SK-N-SH (cell line): ENCODE measurements around the gene MMS19. TPM values are rescaled to one million over a fixed set of nuclear protein-coding genes. Genes with fewer than 3 reads are reported as not detected.

Experiments
- CTCF ChIA-PET: fragments of 300-600, 350-600 bp; formaldehyde crosslinking; extraction: SDS; loops from one replicate; lab custom pipeline; 2021; lab: Yijun Ruan, JAX
- POLR2A ChIA-PET: fragments of 350-600 bp; sonication (Branson Sonifier 250); formaldehyde crosslinking; extraction: SDS; loops from one replicate; lab custom pipeline; 2020; ENCODE audit warnings: antibody characterized with exemption, inconsistent platforms; lab: Yijun Ruan, JAX
- DNase-seq: peaks from one replicate; pipeline ENCODE4 v3.0.0; 2012
- H2AFZ ChIP-seq: fragments of 200-600 bp; sonication (generic); 2 replicates; pipeline ENCODE4 v1.8.1; 2016; ENCODE audit warnings: antibody characterized with exemption, mild to moderate bottlenecking, low read depth
- H3F3A ChIP-seq: fragments of 200-600 bp; sonication (generic); replicated peaks from 2 replicates; pipeline ENCODE3; 2016; ENCODE audit warnings: antibody characterized with exemption, mild to moderate bottlenecking; ENCODE audit not compliant: insufficient read depth
- H3K27ac ChIP-seq, 2 experiments: fragments of 200-500 bp in 1 of 2; fragments of 200-600 bp in 1 of 2; sonication (Bioruptor generic) in 1 of 2; sonication (generic), shearing (Covaris generic) in 1 of 2; 2 replicates each; pipeline versions ENCODE4 v1.5.1 to v1.6.1; 2014 to 2016; ENCODE audit warnings: low read depth in 2 of 2, inconsistent platforms in 1 of 2, low read length in 1 of 2, mild to moderate bottlenecking in 1 of 2, mixed read lengths in 1 of 2
- H3K27me3 ChIP-seq: fragments of 200-600 bp; sonication (generic), shearing (Covaris generic); 2 replicates; pipeline ENCODE4 v1.6.1; 2016; ENCODE audit warnings: mixed run types; ENCODE audit not compliant: insufficient read depth
- H3K36me3 ChIP-seq, 2 experiments: fragments of 200-500 bp in 1 of 2; fragments of 200-600 bp in 1 of 2; sonication (Bioruptor generic) in 1 of 2; sonication (generic) in 1 of 2; replicated peaks in 1 of 2; 2 replicates each; pipeline versions ENCODE3 to v1.5.1; 2014 to 2016; ENCODE audit warnings: low read length in 1 of 2, mild to moderate bottlenecking in 1 of 2; ENCODE audit not compliant: insufficient read depth in 2 of 2, control insufficient read depth in 1 of 2
- H3K4me1 ChIP-seq, 2 experiments: fragments of 200-500 bp in 1 of 2; fragments of 200-600 bp in 1 of 2; sonication (Bioruptor generic) in 1 of 2; sonication (generic), shearing (Covaris generic) in 1 of 2; 2 replicates each; pipeline versions ENCODE4 v1.5.1 to v1.6.1; 2014 to 2016; ENCODE audit warnings: low read depth in 1 of 2, low read length in 1 of 2, mixed run types in 1 of 2; ENCODE audit not compliant: insufficient read depth in 2 of 2, control insufficient read depth in 1 of 2
- H3K4me2 ChIP-seq: fragments of 200-600 bp; sonication (generic), shearing (Covaris generic); 2 replicates; pipeline ENCODE4 v1.6.1; 2017; ENCODE audit warnings: mixed run types
- H3K4me3 ChIP-seq, 2 experiments: fragments of 200-500 bp in 1 of 2; fragments of 200-600 bp in 1 of 2; sonication (Bioruptor generic) in 1 of 2; sonication (generic), shearing (Covaris generic) in 1 of 2; 2 replicates each; pipeline versions ENCODE4 v1.5.1 to v1.8.1; 2014 to 2016; ENCODE audit warnings: low read depth in 2 of 2, inconsistent platforms in 1 of 2, low read length in 1 of 2, mild to moderate bottlenecking in 1 of 2, mixed read lengths in 1 of 2, moderate library complexity in 1 of 2
- H3K79me2 ChIP-seq: fragments of 200-600 bp; sonication (generic); 2 replicates; pipeline ENCODE4 v1.8.1; 2017; ENCODE audit warnings: mild to moderate bottlenecking; ENCODE audit not compliant: insufficient read depth
- H3K9ac ChIP-seq: fragments of 200-600 bp; sonication (generic); 2 replicates; pipeline ENCODE4 v1.6.1; 2017; ENCODE audit warnings: mixed run types
- H3K9me2 ChIP-seq: fragments of 200-600 bp; sonication (generic); 2 replicates; pipeline ENCODE4 v1.6.1; 2017; ENCODE audit warnings: mixed run types
- H3K9me3 ChIP-seq: fragments of 200-600 bp; sonication (generic); 2 replicates; pipeline ENCODE4 v1.6.1; 2017; ENCODE audit warnings: mixed run types, mild to moderate bottlenecking, moderate library complexity
- H4K20me1 ChIP-seq: fragments of 200-600 bp; sonication (generic); 2 replicates; pipeline ENCODE4 v1.6.1; 2017; ENCODE audit warnings: mild to moderate bottlenecking, mixed run types; ENCODE audit not compliant: insufficient read depth
- CHD2 ChIP-seq: fragments of 150-350 bp; IDR thresholded peaks from 2 replicates; pipeline ENCODE4 v1.6.1; 2018; ENCODE audit warnings: low read length; ENCODE audit not compliant: partially characterized antibody
- CTCF ChIP-seq: fragments of 200-600 bp; sonication (generic); IDR thresholded peaks from 2 replicates; pipeline ENCODE4 v1.6.1; 2017; ENCODE audit warnings: antibody characterized with exemption, mild to moderate bottlenecking, moderate library complexity
- ELF1 ChIP-seq: IDR thresholded peaks from 2 replicates; pipeline ENCODE4 v1.4.0; 2012
- FOXM1 ChIP-seq: IDR thresholded peaks from 2 replicates; pipeline ENCODE4 v1.4.0; 2012; ENCODE audit warnings: low read depth, mild to moderate bottlenecking
- MAX ChIP-seq: IDR thresholded peaks from 2 replicates; pipeline ENCODE4 v1.4.0; 2012; ENCODE audit warnings: low read depth
- NFIC ChIP-seq: IDR thresholded peaks from 2 replicates; pipeline ENCODE4 v1.4.0; 2012; ENCODE audit warnings: borderline replicate concordance
- PBX3 ChIP-seq: IDR thresholded peaks from 2 replicates; pipeline ENCODE4; 2012
- REST ChIP-seq: IDR thresholded peaks from 2 replicates; pipeline ENCODE4 v1.6.1; 2012; ENCODE audit warnings: mild to moderate bottlenecking, low read depth, low read length, moderate library complexity
- TCF12 ChIP-seq: IDR thresholded peaks from 2 replicates; pipeline ENCODE4 v1.4.0; 2012
- ZBTB33 ChIP-seq: IDR thresholded peaks from 2 replicates; pipeline ENCODE4 v1.4.0; 2012; ENCODE audit warnings: low read depth, borderline replicate concordance
- WGBS: methylation state at CpG from one replicate; pipeline ENCODE4 v1.1.6; 2017; ENCODE audit warnings: low lambda C conversion rate; 5-methylcytosine and 5-hydroxymethylcytosine counted together
- polyA plus RNA-seq, 3 experiments: library from polyadenylated mRNA; depleted of rRNA; stranded (reverse); fragments of >200 nt; gene quantifications; 2 replicates each; pipeline ENCODE4 v1.2.3, GENCODE V29; 2012

Gene MMS19
- polyA plus RNA-seq, 1 of the 3 experiments (the other 2 are of a cell fraction), result 56.9 TPM

- Histone ChIP-seq H3K4me2 (no peak overlapping the region; the same call in 1 of the 2 replicates), H2AFZ (no peak overlapping the region), H3K9me2 (no peaks in the 10 kb centered on the region), H3K27me3 (no peaks in the 10 kb centered on the region), H3K4me3 (no peak overlapping the region), H3K9me3 (no peaks in the 10 kb centered on the region), H3K79me2 (peaks cover 64% of the 10 kb centered on the region), H3K9ac (no peak overlapping the region), H3K4me1 (peaks cover 16 to 48% of the 10 kb centered on the region in 2 experiments; a peak in 3 of 4 replicates), H3K27ac (peak overlapping the region; percentile 23 to 100; a peak in 3 of 4 replicates), H4K20me1 (no peaks in the 10 kb centered on the region)
- WGBS, result 90% methylated on average over 4 of the region's 6 CpGs
- POLR2A ChIA-PET, result interaction anchor here (0.7 kb wide), 1 partner anchor 145 kb away, joined by 5 read pairs; no protein-coding TSS in a partner anchor
- no peak for TF ChIP-seq REST
- peak; percentile 20; the same call in 1 of the 2 replicates for TF ChIP-seq CTCF
- TF ChIP-seq ELF1, result no peak
- TF ChIP-seq, all 33 proteins: peak for 1
- Histone ChIP-seq H3F3A (peaks cover 31% of the 10 kb centered on the region), H3K36me3 (no peaks in the 10 kb centered on the region)
- CTCF ChIA-PET, result interaction anchor here (1.2 to 8.6 kb wide), 2 partner anchors 12 to 77 kb away, joined by 3 to 61 read pairs; no protein-coding TSS in a partner anchor
- DNase-seq, result no peak
Observed at GRCh38 chr10:97539523-97540200, 41.4 kb upstream of the MMS19 start.

GRCh38 chr10:97538839-97539238 lies 40.6 kb upstream of the MMS19 start:
- Histone ChIP-seq H3K27me3 (no peaks in the 10 kb centered on the region), H4K20me1 (no peaks in the 10 kb centered on the region), H3K9me2 (no peaks in the 10 kb centered on the region), H3K4me3 (no peak overlapping the region), H2AFZ (no peak overlapping the region), H3K27ac (peak overlapping the region; percentile 67 to 100), H3K4me1 (peaks cover 16 to 47% of the 10 kb centered on the region in 2 experiments; a peak in 3 of 4 replicates), H3K9ac (no peak overlapping the region; the same call in 1 of the 2 replicates), H3F3A (peaks cover 25% of the 10 kb centered on the region), H3K9me3 (no peaks in the 10 kb centered on the region), H3K4me2 (peak overlapping the region; percentile 17; the same call in 1 of the 2 replicates), H3K36me3 (no peaks in the 10 kb centered on the region), H3K79me2 (peaks cover 62% of the 10 kb centered on the region)
- TF ChIP-seq MAX, result no peak
- TF ChIP-seq CHD2, result no peak
- TF ChIP-seq ZBTB33, result no peak
- TF ChIP-seq FOXM1, result no peak
- TF ChIP-seq NFIC, result no peak
- no peak for TF ChIP-seq TCF12
- no peak for TF ChIP-seq CTCF
- no peak for TF ChIP-seq PBX3
- no peak for DNase-seq
- ChIA-PET POLR2A (interaction anchor here (0.7 kb wide), 1 partner anchor 146 kb away, joined by 5 read pairs; no protein-coding TSS in a partner anchor), CTCF (interaction anchor here (0.6 to 8.6 kb wide), 4 partner anchors 9 to 76 kb away, joined by 3 to 61 read pairs (median 4); no protein-coding TSS in a partner anchor)
- WGBS, result 90% methylated on average over 3 of the region's 4 CpGs
